Measurements from ENCODE around the gene ZFP91.

ZFP91 gene

DNA sequence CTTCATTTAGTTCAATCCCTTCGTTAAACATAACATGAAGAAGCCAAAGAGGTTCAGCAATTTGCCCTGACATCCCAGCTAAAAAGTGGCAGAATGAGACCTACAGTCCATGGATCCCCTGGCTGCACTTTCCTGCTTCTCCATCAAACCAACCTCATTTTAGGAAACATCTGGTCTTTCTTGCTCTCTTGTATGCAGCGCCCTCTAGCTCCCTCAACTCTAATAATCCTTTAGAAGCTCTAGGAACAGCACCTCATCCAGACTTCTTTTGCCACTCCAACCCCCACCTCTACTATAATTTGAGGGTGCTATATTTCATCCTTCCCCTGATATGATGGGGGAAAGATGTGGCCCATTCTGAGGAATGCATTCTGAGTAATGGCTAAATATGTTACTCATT, 51.0 kb downstream of the ZFP91 start:
- Histone ChIP-seq H3K27me3 (ENCODE audit: insufficient read depth, low read length) (no peaks in the 10 kb centered on the region), H4K8ac (ENCODE audit: low read depth, low read length) (no peak overlapping the region), H2BK120ac (ENCODE audit: insufficient read depth, low read length, poor library complexity) (no peak overlapping the region), H4K12ac (ENCODE audit: low read depth, low read length) (no peak overlapping the region), H3K27ac (ENCODE audit: low read depth, low read length) (no peak overlapping the region), H3K36me3 (ENCODE audit: control insufficient read depth in 1 of 2, insufficient read depth in 2 of 2, low read length in 2 of 2) (peaks cover 3 to 12% of the 10 kb centered on the region in 2 experiments), H3K4me2 (ENCODE audit: low read length) (no peak overlapping the region), H2AFZ (ENCODE audit: insufficient read depth, low read length, poor library complexity) (no peak overlapping the region), H4K91ac (ENCODE audit: low read depth, low read length) (no peak overlapping the region), H3K14ac (ENCODE audit: low read length) (no peak overlapping the region), H3K9ac (ENCODE audit: low read length) (no peak overlapping the region), H2BK12ac (ENCODE audit: low read length) (no peak overlapping the region), H3K18ac (ENCODE audit: low read length) (no peak overlapping the region), H3K4ac (ENCODE audit: low read depth, low read length) (no peak overlapping the region), H3K4me1 (ENCODE audit: control insufficient read depth in 1 of 2, insufficient read depth in 2 of 2, low read length in 2 of 2) (no peaks in the 10 kb centered on the region), H3K79me1 (ENCODE audit: low read length) (no peaks in the 10 kb centered on the region), H3K23ac (ENCODE audit: low read length) (no peak overlapping the region), H3K4me3 (ENCODE audit: low read depth, low read length) (no peak overlapping the region), H3K9me3 (ENCODE audit: insufficient read depth, low read depth, low read length) (no peaks in the 10 kb centered on the region), H2AK5ac (ENCODE audit: low read length) (no peak overlapping the region), H3K79me2 (ENCODE audit: control insufficient read depth, insufficient read depth, low read length, poor library complexity) (no peaks in the 10 kb centered on the region), H2BK5ac (ENCODE audit: low read depth, low read length, poor library complexity) (no peak overlapping the region)
- peak in 1 of 2 donors; percentile 48 for DNase-seq
- WGBS (ENCODE audit: extremely low coverage, insufficient coverage, insufficient read length): no CpG with 5 or more reads among the region's 2 CpGs

DNA sequence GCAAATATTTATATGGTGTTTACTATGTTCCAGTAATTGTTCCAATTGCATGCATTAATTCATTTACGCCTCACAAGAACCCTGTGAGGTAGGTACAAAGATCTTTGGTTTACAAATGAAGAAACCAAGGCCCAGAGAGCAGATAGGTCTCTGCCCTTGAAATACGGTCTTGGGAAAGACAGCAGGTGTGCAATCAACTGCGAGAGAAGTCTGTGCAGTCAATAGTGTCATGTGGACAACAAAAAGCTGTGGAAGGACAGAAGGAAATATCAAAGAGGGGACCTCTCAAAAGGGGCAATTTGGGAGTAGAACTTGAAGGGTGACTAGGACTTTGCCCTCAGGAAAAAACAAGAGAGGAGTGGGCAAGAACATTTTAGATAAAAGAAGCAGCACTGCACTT, 52.5 kb downstream of the ZFP91 start:
- H4K12ac ChIP-seq (ENCODE audit: low read depth, low read length): no peak overlapping the region
- no peaks in the 10 kb centered on the region for H3K79me1 ChIP-seq (ENCODE audit: low read length)
- H3K4me2 ChIP-seq (ENCODE audit: low read length): no peak overlapping the region
- DNase-seq: no peak
- no peaks in the 10 kb centered on the region for H3K4me1 ChIP-seq (ENCODE audit: control insufficient read depth in 1 of 2, insufficient read depth in 2 of 2, low read length in 2 of 2)
- H3K27me3 ChIP-seq (ENCODE audit: insufficient read depth, low read length): no peaks in the 10 kb centered on the region
- H3K79me2 ChIP-seq (ENCODE audit: control insufficient read depth, insufficient read depth, low read length, poor library complexity): no peaks in the 10 kb centered on the region
- H2BK5ac ChIP-seq (ENCODE audit: low read depth, low read length, poor library complexity): no peak overlapping the region
- no peak overlapping the region for H3K18ac ChIP-seq (ENCODE audit: low read length)
- no peak overlapping the region for H3K4me3 ChIP-seq (ENCODE audit: low read depth, low read length)
- no peak overlapping the region for H2AK5ac ChIP-seq (ENCODE audit: low read length)
- no peak overlapping the region for H2BK120ac ChIP-seq (ENCODE audit: insufficient read depth, low read length, poor library complexity)
- H3K23ac ChIP-seq (ENCODE audit: low read length): no peak overlapping the region
- H3K36me3 ChIP-seq (ENCODE audit: control insufficient read depth in 1 of 2, insufficient read depth in 2 of 2, low read length in 2 of 2): peaks cover 3 to 5% of the 10 kb centered on the region in 2 experiments
- H4K8ac ChIP-seq (ENCODE audit: low read depth, low read length): no peak overlapping the region
- no peak overlapping the region for H2AFZ ChIP-seq (ENCODE audit: insufficient read depth, low read length, poor library complexity)
- H3K27ac ChIP-seq (ENCODE audit: low read depth, low read length): no peak overlapping the region
- H3K9me3 ChIP-seq (ENCODE audit: insufficient read depth, low read depth, low read length): no peaks in the 10 kb centered on the region
- no peak overlapping the region for H3K4ac ChIP-seq (ENCODE audit: low read depth, low read length)
- no CpG with 5 or more reads among the region's 3 CpGs for WGBS (ENCODE audit: extremely low coverage, insufficient coverage, insufficient read length)
- no peak overlapping the region for H4K91ac ChIP-seq (ENCODE audit: low read depth, low read length)
- no peak overlapping the region for H2BK12ac ChIP-seq (ENCODE audit: low read length)
- H3K9ac ChIP-seq (ENCODE audit: low read length): no peak overlapping the region
- H3K14ac ChIP-seq (ENCODE audit: low read length): no peak overlapping the region

DNA sequence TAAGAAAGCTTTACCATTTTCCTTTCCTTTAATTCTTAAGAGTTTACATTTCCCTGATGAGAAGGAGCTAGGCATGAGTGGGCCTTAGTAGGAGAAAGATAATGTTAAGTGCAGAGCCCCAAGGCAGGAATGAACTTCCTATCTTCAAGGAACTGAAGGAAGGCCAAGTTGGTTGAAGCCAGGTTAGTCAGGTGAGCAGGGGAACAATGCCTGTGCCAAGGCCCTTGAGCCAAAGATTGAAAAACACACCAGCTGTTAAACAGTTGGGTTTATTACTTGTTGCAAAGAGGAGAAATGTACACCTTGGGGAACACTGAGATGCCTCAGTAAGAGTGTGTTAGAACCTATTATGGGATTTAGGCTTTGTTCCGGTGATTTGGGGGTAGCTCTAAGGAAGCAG, 53.6 kb downstream of the ZFP91 start:
- Histone ChIP-seq H3K79me2 (ENCODE audit: control insufficient read depth, insufficient read depth, low read length, poor library complexity) (no peaks in the 10 kb centered on the region), H3K14ac (ENCODE audit: low read length) (no peak overlapping the region), H4K8ac (ENCODE audit: low read depth, low read length) (no peak overlapping the region), H3K23ac (ENCODE audit: low read length) (no peak overlapping the region), H2AK5ac (ENCODE audit: low read length) (no peak overlapping the region), H3K9me3 (ENCODE audit: insufficient read depth, low read depth, low read length) (no peaks in the 10 kb centered on the region), H3K36me3 (ENCODE audit: control insufficient read depth in 1 of 2, insufficient read depth in 2 of 2, low read length in 2 of 2) (peaks cover 3 to 5% of the 10 kb centered on the region in 2 experiments), H2AFZ (ENCODE audit: insufficient read depth, low read length, poor library complexity) (no peak overlapping the region), H2BK120ac (ENCODE audit: insufficient read depth, low read length, poor library complexity) (no peak overlapping the region), H2BK5ac (ENCODE audit: low read depth, low read length, poor library complexity) (no peak overlapping the region), H3K79me1 (ENCODE audit: low read length) (no peaks in the 10 kb centered on the region), H4K91ac (ENCODE audit: low read depth, low read length) (no peak overlapping the region), H3K9ac (ENCODE audit: low read length) (no peak overlapping the region), H3K18ac (ENCODE audit: low read length) (no peak overlapping the region), H3K4me1 (ENCODE audit: control insufficient read depth in 1 of 2, insufficient read depth in 2 of 2, low read length in 2 of 2) (no peaks in the 10 kb centered on the region), H3K27ac (ENCODE audit: low read depth, low read length) (no peak overlapping the region), H3K4me3 (ENCODE audit: low read depth, low read length) (no peak overlapping the region), H3K27me3 (ENCODE audit: insufficient read depth, low read length) (no peaks in the 10 kb centered on the region), H4K12ac (ENCODE audit: low read depth, low read length) (no peak overlapping the region), H3K4ac (ENCODE audit: low read depth, low read length) (no peak overlapping the region), H2BK12ac (ENCODE audit: low read length) (no peak overlapping the region), H3K4me2 (ENCODE audit: low read length) (no peak overlapping the region)
- WGBS (ENCODE audit: extremely low coverage, insufficient coverage, insufficient read length): no CpG with 5 or more reads among the region's 1 CpG
- DNase-seq: no peak

DNA sequence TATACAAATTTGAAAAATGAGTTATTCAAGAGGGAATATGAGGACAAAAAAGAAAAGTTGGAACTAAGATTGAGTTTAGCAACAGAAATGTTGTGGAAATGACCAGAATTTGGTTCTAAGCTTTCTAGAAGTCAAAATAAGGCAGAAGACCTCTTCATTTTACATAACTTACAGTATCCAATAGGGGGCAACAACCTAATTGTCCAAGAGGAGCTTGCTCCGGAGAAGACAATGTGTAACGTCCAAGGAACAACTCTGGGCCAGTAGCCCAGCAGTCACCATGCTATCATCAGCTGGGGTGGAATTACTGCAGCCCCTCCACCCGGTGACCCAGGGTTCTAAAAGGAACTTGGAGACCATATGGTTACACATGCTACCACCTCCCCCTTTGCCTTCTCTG, 57.7 kb downstream of the ZFP91 start:
- Histone ChIP-seq H3K27ac (ENCODE audit: low read depth, low read length) (no peak overlapping the region), H3K36me3 (ENCODE audit: control insufficient read depth in 1 of 2, insufficient read depth in 2 of 2, low read length in 2 of 2) (no peaks in the 10 kb centered on the region), H2BK5ac (ENCODE audit: low read depth, low read length, poor library complexity) (no peak overlapping the region), H2AFZ (ENCODE audit: insufficient read depth, low read length, poor library complexity) (no peak overlapping the region), H3K9ac (ENCODE audit: low read length) (no peak overlapping the region), H3K9me3 (ENCODE audit: insufficient read depth, low read depth, low read length) (peaks cover 2% of the 10 kb centered on the region), H3K79me1 (ENCODE audit: low read length) (no peaks in the 10 kb centered on the region), H4K8ac (ENCODE audit: low read depth, low read length) (no peak overlapping the region), H3K14ac (ENCODE audit: low read length) (no peak overlapping the region), H3K4me3 (ENCODE audit: low read depth, low read length) (no peak overlapping the region), H3K23ac (ENCODE audit: low read length) (no peak overlapping the region), H3K27me3 (ENCODE audit: insufficient read depth, low read length) (no peaks in the 10 kb centered on the region), H3K18ac (ENCODE audit: low read length) (no peak overlapping the region), H2AK5ac (ENCODE audit: low read length) (no peak overlapping the region), H4K91ac (ENCODE audit: low read depth, low read length) (no peak overlapping the region), H2BK120ac (ENCODE audit: insufficient read depth, low read length, poor library complexity) (no peak overlapping the region), H4K12ac (ENCODE audit: low read depth, low read length) (no peak overlapping the region), H3K4me1 (ENCODE audit: control insufficient read depth in 1 of 2, insufficient read depth in 2 of 2, low read length in 2 of 2) (no peaks in the 10 kb centered on the region), H3K4ac (ENCODE audit: low read depth, low read length) (no peak overlapping the region), H2BK12ac (ENCODE audit: low read length) (no peak overlapping the region), H3K79me2 (ENCODE audit: control insufficient read depth, insufficient read depth, low read length, poor library complexity) (no peaks in the 10 kb centered on the region), H3K4me2 (ENCODE audit: low read length) (no peak overlapping the region)
- DNase-seq: no peak
- no CpG with 5 or more reads among the region's 3 CpGs for WGBS (ENCODE audit: extremely low coverage, insufficient coverage, insufficient read length)

All from trophoblast cell (in vitro differentiated cells and primary cell).